ENCODE data around the gene MRPS26.
"Not testable (repeated sequence)": the region's sequence is repeated elsewhere in the genome, so short reads cannot be mapped to it uniquely, and the experiment has no call there.

The MRPS26 gene

DNA sequence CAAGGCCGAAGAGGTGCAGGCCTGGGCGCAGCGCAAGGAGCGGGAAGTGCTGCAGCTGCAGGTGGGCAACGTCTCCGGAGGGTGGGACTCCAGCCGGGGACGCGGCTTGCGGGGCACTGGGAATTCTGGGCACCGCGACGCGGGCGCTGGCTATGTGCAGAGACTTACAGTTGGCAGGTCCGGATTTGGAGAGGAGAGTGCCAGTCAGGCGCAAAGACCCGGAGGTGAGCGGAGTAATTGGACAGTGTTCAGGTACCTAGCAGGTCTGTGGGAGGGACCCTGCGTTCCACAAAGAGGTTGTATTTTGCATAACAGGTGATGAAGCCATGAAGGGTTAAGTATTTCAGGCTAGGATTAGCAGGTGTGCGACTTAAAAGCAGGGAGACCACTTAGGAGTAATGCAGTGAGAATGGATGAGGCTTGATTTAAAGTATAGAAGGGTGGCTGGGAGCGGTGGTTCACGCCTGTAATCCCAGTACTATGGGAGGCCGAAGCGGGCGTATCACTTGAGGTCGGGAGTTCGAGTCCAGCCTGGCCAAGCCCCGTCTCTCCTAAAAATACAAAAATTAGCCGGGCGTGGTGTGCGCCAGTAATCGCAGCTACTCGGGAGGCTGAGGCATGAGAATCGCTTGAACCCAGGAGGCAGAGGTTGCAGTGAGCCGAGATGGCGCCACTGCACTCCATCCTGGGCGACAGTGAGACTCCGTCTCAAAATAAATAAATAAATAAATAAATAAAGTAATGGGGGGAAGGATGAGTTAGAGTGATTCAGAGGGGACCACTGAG is 1.0 kb downstream of the MRPS26 start:
- DNase-seq (ENCODE audit: low read depth in 1 of 2, low spot score in 1 of 2): peak; percentile 83 to 85
- TF ChIP-seq JUND (IDR thresholded peaks at IDR 0.05; ENCODE audit: low read depth): no peak
- in situ Hi-C loops (cut with HindIII; ENCODE audit: low pct_unique_long_range_greater_than_20kb, low sequenced_read_pairs): no loop called here

- TF ChIP-seq JUND (IDR thresholded peaks at IDR 0.05; ENCODE audit: low read depth): no peak
- in situ Hi-C loops (cut with HindIII; ENCODE audit: low pct_unique_long_range_greater_than_20kb, low sequenced_read_pairs): no loop called here
- no peak for DNase-seq (ENCODE audit: low read depth in 1 of 2, low spot score in 1 of 2)
These were observed 1.9 kb downstream of the MRPS26 start for GRCh38 chr20:3047486-3048419.

GRCh38 chr20:3051385-3052019 is 5.7 kb downstream of the MRPS26 start:
- TF ChIP-seq JUND (IDR thresholded peaks at IDR 0.05; ENCODE audit: low read depth): no peak
- no peak for DNase-seq (ENCODE audit: low read depth in 1 of 2, low spot score in 1 of 2)
- in situ Hi-C loops (cut with HindIII; ENCODE audit: low pct_unique_long_range_greater_than_20kb, low sequenced_read_pairs): no loop called here

DNA sequence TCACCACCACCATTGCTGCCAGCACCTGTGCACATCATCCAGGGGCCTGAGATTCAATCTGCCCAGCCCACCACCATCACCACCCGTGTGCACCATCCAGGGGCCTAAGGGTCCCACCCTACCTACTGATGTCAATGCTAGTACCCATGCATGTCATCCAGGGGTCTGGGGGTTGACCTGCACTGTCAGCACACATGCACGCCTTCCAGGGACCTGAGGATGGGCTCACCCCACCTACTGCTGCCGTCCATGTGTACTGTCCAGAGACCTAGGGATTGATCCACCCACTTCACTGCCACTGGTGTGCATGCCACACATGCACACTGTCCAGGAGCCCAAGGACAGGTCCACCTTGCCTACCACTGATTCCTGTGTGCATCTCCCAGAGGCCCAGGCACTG is 13.6 kb downstream of the MRPS26 start:
- in situ Hi-C loops (cut with HindIII; ENCODE audit: low pct_unique_long_range_greater_than_20kb, low sequenced_read_pairs): no loop called here
- no peak for TF ChIP-seq JUND (IDR thresholded peaks at IDR 0.05; ENCODE audit: low read depth)
- no peak for DNase-seq (ENCODE audit: low read depth in 1 of 2, low spot score in 1 of 2)

GRCh38 chr20:3064119-3064518 is 18.3 kb downstream of the MRPS26 start:
- in situ Hi-C loops (cut with HindIII; ENCODE audit: low pct_unique_long_range_greater_than_20kb, low sequenced_read_pairs); DNase-seq (ENCODE audit: low read depth in 1 of 2, low spot score in 1 of 2): not testable (repeated sequence)

- in situ Hi-C loops (cut with HindIII; ENCODE audit: low pct_unique_long_range_greater_than_20kb, low sequenced_read_pairs): no loop called here
- DNase-seq (ENCODE audit: low read depth in 1 of 2, low spot score in 1 of 2): no peak
These were observed 21.5 kb downstream of the MRPS26 start for GRCh38 chr20:3067139-3068014.

GRCh38 chr20:3068075-3068474 is 22.2 kb downstream of the MRPS26 start:
- TF ChIP-seq JUND (IDR thresholded peaks at IDR 0.05; ENCODE audit: low read depth): no peak
- DNase-seq (ENCODE audit: low read depth in 1 of 2, low spot score in 1 of 2): no peak
- in situ Hi-C loops (cut with HindIII; ENCODE audit: low pct_unique_long_range_greater_than_20kb, low sequenced_read_pairs): no loop called here

More at GRCh38 chr20:3067139-3068014, 21.5 kb downstream of the MRPS26 start:
- TF ChIP-seq JUND (IDR thresholded peaks at IDR 0.05; ENCODE audit: low read depth): no peak

DNA sequence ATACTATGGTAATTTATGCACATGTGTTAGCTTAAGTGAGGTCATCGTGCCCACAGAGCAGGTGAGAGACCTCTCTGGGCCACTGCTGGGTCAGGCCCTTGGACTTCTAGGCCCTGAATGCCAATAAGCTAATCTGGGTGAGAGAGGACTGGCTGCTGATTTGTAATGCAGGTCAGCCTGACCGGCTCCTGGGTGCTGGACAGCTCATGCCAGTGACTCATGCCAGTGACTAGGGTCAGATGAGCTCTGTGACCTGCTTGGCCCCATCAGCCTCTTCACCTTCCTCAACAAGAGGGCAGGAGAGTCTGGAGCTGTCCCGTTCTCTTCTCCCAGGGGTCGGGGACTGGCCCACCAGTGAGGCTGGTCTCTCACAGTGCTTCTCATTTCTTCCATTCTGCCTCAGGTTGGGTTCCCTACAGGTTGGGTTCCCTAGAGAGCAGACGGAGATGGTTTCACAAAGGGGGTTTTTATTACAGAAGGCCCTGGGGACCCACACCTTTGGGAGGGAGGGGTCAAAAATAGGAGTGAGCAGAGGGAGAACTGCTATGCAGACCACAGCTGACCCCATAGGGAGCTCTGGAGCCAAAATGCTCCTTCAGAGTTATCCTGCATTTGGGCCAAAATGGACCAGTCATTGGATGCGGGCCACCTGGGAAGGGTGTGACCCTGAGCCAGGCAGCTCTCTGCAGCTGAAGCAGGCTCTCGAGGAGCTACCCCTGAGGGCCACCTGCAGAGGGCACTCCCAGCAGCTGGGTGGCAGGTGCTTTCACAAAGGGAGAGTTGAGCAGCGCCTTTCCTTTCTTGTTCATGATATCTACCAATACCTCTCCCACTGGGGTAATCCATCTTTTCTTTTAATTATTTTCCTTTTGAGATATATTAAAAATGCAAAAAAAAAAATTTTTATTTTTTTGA is 23.4 kb downstream of the MRPS26 start:
- in situ Hi-C loops (cut with HindIII; ENCODE audit: low pct_unique_long_range_greater_than_20kb, low sequenced_read_pairs): no loop called here
- TF ChIP-seq JUND (IDR thresholded peaks at IDR 0.05; ENCODE audit: low read depth): no peak
- DNase-seq (ENCODE audit: low read depth in 1 of 2, low spot score in 1 of 2): peak in 1 of 2 experiments; percentile 24

DNA sequence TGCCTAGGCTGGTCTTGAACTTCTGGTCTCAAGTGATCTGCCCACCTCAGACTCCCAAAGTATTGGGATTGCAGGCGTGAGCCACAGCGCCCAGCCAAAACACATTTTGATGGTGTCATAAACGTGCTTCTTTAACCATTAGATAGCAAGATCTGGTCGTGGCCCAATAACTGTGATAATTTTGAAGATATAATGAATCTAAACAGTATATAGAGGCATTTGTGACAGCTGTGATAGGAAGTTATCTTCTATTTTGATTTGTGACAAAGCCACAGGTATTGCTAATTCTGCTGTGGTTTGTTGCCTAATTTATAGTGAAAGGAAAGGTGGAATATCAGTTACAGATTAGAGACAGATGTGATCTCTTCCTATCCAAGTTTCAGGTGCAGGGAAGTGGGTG is 24.9 kb downstream of the MRPS26 start:
- DNase-seq (ENCODE audit: low read depth in 1 of 2, low spot score in 1 of 2): no peak
- no peak for TF ChIP-seq JUND (IDR thresholded peaks at IDR 0.05; ENCODE audit: low read depth)
- in situ Hi-C loops (cut with HindIII; ENCODE audit: low pct_unique_long_range_greater_than_20kb, low sequenced_read_pairs): no loop called here

- in situ Hi-C loops (cut with HindIII; ENCODE audit: low pct_unique_long_range_greater_than_20kb, low sequenced_read_pairs): no loop called here
- no peak for TF ChIP-seq JUND (IDR thresholded peaks at IDR 0.05; ENCODE audit: low read depth)
- no peak for DNase-seq (ENCODE audit: low read depth in 1 of 2, low spot score in 1 of 2)
These were observed 25.4 kb downstream of the MRPS26 start for GRCh38 chr20:3071266-3071609.

Data from T47D (cell line).